Lung microvascular endothelial cell (primary cell): ENCODE results near the gene MRPL20. TPM values are rescaled to one million over a fixed set of nuclear protein-coding genes. Genes with fewer than 3 reads are reported as not detected.
"Not testable (repeated sequence)": the region's sequence is repeated elsewhere in the genome, so short reads cannot be mapped to it uniquely, and the experiment has no call there.

Experiments used
- DNase-seq, 2 donors: peaks; one replicate each; pipeline versions ENCODE4 v3.0.0 to v3.0.0-alpha.2; 2010; ENCODE audit warnings: low read depth in 2 of 2
- total RNA-seq: library from RNA; depleted of rRNA; stranded (reverse); fragments of >200 nt; gene quantifications from 2 replicates; pipeline ENCODE4 v1.2.1, GENCODE V29; 2014

Gene MRPL20
- total RNA-seq, 1 donor from 2014 or later: 79.8 TPM

DNA sequence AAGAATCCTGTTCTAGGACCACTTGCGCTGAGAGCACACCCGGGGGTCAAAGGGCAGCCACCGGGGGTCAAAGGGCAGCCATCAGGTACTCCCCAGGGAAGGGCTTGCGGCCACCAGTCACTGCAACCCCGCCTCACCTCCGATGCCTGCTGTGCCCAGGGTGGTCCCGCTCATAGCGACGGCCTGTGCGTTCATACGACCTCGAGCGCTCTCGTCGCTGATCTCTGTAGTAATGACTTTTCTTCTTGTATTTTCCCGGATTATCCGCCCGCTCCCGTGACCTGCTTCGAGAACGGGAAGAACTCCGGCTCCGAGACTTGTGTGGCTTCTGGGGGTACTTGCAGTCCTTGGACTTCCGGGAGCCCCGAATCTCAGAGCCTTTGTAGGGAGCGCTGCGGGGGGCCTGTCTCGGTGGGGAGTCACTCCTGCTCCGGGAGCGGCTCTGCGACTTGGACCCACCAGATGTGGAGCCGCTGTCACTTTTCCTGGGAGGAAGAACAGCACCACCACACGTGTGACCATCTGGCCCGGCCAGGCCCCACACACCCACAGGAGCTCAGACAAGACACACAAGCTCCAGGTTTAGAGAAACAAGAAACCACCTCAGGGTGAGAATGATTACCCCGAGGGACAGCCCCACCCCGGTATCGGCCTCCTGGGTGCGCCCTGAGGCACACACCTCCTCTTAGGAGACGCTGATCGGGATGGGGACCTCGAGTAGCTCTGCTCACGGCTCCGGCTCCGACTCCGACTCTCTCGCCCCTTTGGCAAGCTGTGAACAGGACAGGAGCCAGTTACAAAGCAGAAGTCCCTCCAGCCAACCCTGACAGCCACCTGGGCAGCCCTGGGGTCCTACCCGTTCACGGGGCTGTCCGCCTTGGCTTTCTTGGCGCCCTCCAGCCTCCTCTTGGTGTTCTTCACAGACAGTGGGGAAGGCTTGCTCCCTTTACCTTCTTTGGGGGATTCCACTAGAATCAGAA is 19.7 kb downstream of the MRPL20 start:
- DNase-seq: no peak

DNA sequence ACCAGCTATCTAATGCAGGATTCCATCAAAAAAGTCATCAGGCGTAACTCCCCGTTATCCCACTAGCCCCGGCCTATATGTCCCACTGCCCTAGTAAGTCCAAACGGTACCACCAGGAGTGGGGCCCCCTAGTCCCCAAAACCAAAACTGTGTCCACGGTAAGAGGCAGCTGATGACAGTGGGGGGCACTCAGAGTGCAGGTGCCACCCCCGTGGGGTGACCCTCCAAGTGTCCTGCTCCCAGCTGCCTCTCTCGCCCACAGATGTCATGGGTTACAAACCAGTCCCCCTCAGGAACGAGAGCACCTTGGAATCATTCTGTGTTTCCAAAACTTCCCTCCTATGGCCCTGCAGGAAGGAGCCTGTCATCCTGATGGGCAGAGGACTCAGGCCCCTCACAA is 21.2 kb downstream of the MRPL20 start:
- no peak for DNase-seq

DNA sequence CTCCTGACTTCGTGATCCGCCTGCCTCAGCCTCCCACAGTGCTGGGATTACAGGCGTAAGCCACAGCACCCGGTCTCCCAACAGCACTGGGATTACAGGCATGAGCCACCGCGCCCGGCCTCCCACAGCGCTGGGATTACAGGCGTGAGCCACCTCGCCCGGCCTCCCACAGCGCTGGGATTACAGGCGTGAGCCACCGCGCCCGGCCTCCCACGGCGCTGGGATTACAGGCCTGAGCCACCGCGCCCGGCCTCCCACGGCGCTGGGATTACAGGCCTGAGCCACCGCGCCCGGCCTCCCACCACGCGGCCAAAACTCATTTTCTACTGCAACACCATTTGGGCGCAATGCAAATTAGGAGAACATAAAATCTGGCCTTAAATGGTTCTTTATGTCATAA is 21.8 kb downstream of the MRPL20 start:
- not testable (repeated sequence) for DNase-seq

DNA sequence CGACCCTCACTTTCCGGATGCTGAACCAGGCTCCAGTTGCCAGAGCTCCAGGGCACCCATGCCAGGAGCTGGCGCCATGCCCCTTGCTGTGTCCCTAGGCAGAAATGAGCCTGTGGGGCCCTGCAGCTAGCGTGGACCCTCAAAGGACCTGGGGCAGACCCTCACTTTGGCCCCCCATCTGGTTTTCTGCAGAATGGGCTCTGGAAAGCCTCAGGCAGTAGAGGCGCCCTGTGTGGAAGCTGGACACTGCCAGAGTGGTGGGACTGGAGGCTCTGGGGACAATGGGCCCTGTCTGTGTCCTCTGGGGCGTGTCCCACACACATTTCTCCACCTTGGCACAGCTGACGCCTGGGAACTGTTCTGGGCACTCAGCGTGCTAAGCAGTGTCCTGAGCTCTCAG is 25.8 kb downstream of the MRPL20 start:
- no peak for DNase-seq

DNA sequence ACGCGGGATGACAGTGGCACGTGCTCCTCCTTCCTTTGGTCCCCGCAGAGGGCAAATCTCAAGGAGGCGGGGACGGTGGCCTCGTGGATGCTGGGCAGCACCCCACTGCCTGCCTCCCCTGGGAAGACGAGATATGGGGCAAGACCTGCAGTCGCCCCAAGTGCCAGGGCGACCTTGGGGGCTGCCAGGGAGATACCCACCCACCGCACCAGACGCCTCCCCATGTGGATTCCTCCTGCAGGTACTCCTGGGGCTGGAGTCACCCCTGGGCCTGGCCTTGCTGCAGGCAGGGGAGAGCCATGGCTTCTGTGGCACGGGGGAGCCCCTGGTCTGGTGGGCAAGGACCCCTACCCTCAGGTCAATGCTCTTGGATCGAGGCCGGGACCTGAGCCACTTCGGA is 26.2 kb downstream of the MRPL20 start:
- DNase-seq: no peak

DNA sequence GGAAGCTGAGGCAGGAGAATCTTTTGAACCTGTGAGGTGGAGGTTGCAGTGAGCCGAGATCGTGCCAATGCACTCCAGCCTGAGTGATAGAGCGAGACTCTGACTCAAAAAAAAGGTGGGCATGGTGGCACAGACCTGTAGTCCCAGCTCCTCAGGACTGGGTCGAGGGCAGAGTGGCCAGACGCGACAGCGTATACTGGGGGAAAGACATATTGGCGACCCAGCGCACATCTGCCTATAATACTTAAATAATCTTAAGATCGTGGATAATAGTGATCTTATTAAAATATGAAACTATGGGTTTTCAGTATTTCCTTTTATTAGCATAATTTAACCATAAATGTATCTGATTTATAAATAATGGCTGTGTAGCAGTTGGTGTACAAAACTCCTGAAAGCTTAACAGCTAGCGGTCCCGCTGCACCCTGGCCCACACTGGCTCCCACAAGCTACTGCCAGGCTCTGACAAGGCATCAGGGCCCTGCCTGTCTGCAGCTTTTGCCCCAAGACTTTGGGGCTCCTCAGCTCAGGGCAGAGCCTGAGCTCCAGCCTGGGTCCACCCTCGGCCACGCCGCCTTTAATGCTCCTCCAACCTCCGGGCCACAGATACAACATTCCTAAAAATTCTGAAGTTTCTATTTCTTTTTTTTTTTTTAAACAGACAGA is 29.4 kb downstream of the MRPL20 start:
- DNase-seq: no peak

DNA sequence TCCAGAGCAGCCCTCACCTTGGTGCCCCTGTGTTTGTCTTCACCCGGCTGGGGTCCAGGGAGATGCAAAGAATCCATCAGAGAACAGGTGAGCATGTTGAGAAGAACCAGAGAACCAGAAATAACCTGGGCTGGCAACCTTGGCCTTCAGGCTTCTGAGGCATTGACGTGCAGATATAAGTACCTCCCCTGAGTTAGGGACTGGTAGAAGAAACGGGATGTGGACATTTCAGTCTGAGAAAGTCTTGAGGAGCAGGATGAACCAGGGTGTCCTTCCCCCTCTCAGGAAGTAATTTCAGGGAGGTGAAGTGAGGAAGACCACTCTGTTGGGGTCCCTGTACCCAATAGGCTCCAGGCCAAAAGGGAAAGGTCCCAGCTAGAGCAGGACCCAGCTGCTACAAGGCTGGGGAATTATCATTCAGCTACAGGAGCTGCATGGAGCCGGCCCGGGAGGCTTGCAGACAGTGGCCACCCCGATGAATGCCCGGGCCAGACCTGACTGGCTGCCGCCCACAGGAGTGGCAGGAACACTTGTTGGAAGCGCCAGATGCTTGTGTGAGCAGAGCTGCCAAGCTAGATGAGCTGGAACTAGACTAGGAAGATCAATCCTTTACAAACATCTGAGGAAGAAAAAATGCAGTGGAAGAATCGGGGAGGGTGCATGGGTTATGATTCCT is 30.4 kb downstream of the MRPL20 start:
- no peak for DNase-seq

DNA sequence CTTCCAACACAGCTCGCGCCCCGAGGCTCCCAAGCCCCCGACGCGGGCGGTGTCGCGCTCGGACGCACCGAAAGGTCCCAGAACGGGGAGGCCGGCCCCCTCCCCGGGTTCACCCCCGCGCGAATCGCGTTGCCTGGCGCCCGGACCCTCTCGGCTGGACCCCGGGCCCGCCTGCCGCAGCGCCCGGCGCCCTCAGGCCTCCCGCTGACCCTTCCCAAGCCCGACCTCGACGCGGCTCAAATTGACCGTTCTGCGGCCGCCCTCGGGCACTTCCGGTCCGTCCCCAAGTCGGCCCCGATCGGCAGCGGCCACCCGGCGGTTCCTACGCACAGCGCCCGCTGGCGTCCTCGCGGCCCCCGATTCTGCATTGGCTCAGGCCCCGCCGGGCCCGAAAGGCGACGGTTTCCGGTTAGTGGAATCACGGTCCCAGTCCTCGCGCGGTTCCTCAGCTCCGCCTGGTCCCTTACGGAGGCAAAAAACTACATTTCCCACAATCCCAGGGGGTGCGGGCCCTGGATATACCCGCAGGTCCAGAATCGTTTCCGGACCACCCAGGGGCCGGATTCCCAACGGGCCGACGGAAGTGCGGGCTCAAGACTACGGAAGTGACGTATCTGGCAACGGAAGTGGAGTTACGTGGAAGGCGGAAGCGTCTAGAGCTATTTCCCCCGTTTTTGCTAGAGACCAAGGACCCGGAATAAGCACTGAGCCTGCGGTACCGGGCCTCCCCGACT is 32.0 kb downstream of the MRPL20 start, which contains the start of gene AURKAIP1:
Gene AURKAIP1 (minus strand): TSS at position 279 of the 734 bp plus-strand sequence. CDS start 451 bp downstream, outside the sequence.
- peak; percentile 100 for DNase-seq

DNA sequence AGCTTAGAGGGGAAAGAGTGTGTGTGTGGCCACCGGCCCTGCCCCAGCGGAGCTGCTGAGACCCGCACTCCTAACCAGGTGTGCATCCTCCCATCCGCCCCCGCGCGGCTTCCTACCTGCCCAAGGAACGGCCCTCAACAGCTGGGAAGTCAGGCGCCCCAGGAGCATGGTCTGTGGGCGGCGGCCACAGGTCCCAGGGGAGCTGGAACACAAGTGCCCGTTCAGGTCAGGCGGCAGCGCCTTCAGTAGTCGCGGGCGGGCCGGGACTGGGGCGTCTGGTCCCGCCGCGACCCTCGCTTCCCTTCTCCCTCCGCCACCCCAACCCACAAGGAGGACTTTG is 32.5 kb downstream of the MRPL20 start:
- DNase-seq: no peak

DNA sequence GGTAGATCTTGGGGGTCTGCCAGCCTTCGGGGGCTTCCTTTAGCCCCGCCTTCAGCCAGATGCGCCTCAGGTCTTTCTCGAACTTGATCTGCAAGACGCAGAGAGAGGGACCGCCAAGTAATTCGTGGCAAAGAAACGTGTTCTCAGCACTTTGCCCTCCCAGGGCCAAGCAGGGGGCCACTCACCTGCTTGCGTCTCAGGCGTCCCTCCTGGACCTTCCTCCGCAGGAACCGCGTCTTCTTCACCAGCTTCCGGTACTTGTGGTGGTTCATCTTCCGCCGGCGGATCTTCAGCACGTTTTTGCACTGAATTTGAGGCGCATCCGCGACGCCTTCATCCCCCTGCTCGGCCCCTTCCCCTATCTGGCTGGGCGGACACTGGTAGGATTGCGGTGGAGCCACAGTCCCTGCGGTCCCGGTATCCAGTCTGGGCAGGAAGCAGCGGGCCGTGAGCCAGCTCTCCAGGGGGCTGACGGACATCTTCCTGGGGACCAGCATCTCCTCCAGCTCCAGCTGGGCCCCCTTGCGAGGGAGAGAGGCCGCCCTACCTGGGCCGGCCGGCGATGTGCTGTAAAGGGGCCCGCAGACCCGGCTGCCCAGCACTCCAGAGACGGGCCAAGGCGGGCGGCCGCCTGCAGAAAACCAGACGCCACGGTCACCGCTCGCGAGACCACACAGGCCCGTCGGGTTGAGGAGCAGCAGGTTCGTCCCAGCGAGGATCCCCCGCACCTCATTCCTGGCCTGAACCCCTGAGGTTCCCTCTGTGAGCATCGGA is 33.1 kb downstream of the MRPL20 start:
- DNase-seq: no peak

DNA sequence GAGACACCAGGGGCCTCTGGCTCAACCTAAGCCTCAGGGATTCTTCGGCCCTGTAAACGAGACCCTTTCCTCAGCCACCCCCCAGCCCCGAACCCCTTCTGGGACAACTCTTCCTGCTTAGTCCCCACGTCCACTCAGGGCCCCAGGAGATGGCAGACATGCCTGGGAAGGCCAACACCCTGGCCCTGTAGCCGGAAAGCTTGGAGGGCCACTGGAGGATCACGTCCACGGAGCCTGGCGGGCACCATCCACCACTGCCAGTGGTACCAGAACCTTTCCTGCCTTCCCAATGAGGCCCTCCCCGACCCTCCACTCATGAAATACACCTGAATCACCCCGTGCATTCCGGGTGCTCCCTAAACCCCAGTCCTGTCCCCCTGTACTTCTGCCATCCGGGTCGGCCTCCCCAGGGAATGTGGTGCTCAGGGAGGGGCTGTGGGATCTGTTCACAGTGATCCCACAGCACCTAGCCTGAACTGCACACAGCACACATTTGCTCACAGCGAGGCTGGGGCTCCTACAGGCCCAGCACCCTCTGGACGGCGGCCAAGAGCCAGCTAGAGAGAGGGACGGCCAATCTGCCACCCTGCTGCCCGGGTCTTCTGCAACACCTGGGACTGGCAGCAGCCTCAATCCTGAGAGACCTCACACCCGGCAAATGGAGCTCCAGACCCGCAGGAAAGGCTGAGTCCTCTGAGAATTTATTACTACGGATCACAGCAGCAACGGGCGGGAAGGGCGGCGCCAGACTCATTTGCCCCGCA is 33.9 kb downstream of the MRPL20 start:
- no peak for DNase-seq

DNA sequence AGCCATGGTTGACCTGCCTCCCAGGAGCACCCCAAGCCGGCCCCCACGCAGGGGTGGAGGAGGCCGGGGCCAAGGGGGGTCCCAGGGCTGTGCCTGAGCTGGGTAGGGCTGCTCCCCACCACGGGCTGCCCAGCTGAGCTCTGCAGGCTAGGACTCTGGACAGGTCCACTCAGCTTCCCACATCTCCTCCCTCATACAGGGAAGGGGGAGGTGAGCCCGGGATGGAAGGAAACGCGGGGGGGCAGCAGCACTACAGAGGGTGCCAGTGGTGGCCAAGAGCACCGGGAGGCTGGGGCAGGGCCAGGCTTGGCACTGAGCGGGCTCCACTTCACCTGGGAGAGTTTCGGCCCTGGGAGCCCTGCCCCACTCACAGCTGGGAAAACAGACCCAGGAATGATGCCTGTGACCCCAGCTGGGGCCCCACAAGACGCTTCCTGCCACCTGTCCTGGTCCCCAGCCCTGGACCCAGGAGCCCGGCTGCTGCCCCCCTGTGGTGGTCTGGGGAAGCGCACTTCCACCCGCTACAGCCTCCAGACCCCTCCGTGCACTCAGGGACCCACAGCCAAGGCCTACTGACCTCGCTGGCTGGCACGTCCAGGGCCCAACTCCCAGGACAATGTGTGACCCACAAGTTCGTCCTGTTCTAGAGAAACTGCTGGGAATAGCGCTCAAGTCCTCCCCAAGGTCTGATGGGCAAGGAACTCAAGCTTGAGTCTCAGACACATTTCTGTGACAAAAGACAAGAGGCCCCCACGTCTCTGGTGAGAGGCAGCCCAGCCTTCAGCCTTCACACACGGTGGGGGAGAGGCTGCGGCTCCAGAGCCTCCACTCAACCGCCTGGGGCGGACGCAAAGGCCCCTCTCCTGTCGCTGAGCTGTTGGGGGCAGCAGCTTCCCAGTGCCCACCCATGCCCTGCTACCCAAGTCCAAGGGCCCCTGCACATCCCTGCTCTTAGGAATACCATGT is 35.1 kb downstream of the MRPL20 start:
- DNase-seq: peak; percentile 51 to 71

DNA sequence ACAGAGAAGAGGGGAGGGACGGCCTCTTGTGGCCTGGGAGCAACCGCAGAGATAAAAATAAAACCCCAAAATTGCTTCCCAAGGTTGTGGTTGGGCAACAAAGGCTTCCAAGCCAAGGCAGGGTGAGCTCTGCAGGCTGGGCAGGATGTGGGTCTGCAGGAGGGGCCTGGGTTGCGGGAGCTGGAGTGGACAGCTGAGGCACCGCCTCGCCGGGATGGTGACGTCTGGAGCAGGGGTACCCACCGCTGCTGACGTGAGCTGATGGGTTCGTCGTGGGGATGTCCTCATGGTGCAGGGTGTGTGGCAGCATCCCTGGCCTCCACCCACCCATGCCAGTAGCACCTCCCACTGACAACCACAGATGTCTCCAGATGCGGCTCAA is 35.7 kb downstream of the MRPL20 start:
- no peak for DNase-seq

DNA sequence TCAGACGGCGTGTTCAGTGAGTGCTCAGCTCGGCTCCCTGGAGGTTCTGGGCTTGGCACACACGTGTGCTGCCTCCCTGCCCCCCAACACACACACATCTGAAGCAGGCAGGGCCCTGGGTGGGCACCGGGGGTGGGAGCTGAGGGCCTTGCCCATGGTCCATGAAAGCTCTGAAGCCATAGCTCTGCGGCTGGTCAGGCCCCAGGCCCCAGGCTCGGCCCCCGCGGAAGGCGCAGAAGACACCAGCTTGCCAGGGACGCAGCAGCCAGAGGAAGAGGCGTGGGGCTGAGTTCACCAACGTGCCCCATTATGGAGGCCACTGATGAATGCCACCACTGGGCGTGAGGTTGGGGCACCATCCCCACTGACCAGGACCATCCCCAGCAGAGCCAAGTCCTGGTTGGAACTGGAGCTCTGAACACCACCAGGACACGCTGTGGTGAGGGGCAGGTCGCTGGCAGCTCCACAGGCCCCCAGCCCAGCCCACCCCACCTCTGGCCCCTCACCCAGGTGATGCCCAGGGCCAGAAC is 36.3 kb downstream of the MRPL20 start:
- no peak for DNase-seq

DNA sequence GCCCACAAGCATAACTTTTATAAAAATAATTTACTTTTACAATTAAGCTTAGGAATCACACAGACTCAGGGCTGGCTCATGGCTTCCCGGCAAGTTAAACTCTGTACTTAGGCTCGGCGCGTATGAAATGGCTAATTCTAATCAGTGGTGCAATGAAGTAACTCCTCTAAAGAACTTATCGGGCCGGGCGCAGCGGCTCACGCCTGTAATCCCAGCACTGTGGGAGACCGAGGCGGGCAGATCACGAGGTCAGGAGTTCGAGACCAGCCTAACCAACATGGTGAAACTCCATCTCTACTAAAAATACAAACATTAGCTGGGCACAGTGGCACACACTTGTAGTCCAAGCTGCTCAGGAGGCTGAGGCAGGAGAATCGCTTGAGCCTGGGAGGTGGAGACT is 37.0 kb downstream of the MRPL20 start:
- DNase-seq: not testable (repeated sequence)

DNA sequence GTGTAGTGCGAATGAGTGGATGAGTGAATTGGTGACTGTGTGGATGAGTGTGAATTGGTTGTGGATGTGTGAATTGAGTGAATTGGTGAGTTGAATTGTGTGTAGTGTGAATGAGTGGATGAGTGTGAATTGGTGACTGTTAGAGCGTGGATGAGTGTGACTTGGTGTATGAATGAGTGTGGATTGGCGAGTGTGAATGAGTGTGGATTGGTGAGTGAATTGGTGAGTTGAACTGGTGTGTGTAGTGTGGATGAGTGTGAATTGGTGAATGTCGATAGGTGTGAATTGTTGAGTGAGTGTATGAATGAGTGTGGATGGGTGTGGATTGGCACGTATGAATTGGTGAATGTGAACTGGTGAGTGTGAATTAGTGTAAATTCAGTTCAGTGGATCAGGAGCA is 39.8 kb downstream of the MRPL20 start:
- no peak for DNase-seq

DNA sequence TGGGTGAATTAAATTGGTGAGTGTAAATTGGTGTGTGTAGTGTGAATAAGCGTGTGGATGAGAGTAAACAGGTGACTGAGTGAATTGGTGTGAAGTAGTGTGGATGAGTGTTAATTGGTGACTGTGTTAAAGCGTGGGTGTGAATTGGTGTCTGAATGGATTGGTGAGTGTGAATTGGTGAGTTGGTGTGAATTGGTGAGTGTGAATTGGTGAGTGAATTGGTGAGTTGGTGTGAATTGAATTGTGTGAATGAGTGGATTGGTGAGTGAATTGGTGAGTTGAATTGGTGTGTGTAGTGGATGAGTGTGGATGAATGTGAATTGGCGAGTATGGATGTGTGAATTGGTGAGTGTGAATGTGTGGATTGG is 40.4 kb downstream of the MRPL20 start:
- no peak for DNase-seq

DNA sequence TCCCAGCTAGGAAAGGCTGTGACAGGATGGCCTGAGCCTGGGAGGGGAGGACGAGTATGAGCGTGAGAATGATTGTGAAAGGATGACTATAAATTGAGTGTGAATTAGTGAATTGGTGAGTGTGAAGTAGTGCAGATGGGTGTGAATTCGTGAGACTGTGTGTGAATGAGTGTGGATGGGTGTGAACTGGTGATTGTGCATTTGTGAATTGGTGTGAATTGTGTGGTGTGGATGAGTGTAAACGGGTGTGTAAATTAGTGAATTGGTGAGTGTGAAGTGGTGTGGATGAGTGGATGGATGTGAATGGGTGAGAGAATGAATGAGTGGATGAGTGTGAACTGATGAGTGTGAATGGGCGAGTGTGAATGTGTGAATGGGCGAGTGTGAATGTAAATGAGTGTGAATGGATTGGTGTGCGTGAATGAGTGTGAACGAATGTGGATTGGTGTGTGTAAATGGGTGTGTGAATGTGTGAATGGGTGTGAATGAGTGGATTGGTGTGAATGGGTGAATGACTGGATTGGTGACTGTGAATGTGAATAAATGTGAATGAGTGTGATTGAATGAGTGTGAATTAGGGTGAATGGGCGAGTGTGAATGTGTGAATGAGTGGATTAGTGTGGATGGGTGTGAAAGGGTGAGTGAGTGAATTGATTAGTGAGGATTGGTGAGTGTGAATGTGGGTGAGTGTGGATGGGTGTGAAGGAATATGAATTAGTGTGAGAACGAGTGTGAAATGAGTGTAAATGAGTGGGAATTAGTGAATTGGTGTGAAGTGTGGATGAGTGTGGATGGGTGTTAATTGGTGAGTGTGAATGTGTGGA is 41.0 kb downstream of the MRPL20 start:
- no peak for DNase-seq
